B cell (primary cell): Measurements from ENCODE around the gene PSMD12. TPM values are rescaled to one million over a fixed set of nuclear protein-coding genes. Genes with fewer than 3 reads are reported as not detected.

Experiments used
- ATAC-seq: fragments of 200-7000 bp; cut with Tn5 transposase; one replicate; pipeline ENCODE4 v1.10.0; 2021; ENCODE audit warnings: low read depth, mild to moderate bottlenecking, moderate number of reproducible peaks, moderate library complexity
- CTCF ChIA-PET: fragments of 350-600 bp; sonication (Branson Sonifier 250); formaldehyde crosslinking; loops from one replicate; lab custom pipeline; 2021; ENCODE audit warnings: antibody characterized with exemption, inconsistent platforms; lab: Charles Lee
- POLR2A ChIA-PET: fragments of 350-600 bp; sonication (Branson Sonifier 250); formaldehyde crosslinking; loops from one replicate; lab custom pipeline; 2021; ENCODE audit warnings: antibody characterized with exemption; lab: Charles Lee
- DNase-seq: peaks from one replicate; pipeline ENCODE4 v3.0.0; 2013
- H2AFZ ChIP-seq: 2 replicates; pipeline ENCODE4 v1.6.1; 2012; ENCODE audit warnings: mild to moderate bottlenecking, low read depth, low read length; ENCODE audit not compliant: insufficient read depth, poor library complexity, severe bottlenecking
- H3K27ac ChIP-seq, 2 donors: 1 replicate in 1 of 2; 2 replicates in 1 of 2; pipeline ENCODE4 v1.5.1; 2012 to 2013; ENCODE audit warnings: low read length in 2 of 2, mild to moderate bottlenecking in 2 of 2, moderate library complexity in 1 of 2
- H3K27me3 ChIP-seq, 4 experiments: fragments of 200-600 bp in 1 of 4; sonication (generic) in 1 of 4; replicated peaks in 1 of 4; 1 replicate in 2 of 4; 2 replicates in 2 of 4; pipeline versions ENCODE4 v1.6.1 to v1.7.0; 2013 to 2016; ENCODE audit warnings: low read length in 3 of 4, mild to moderate bottlenecking in 2 of 4, mixed read lengths in 1 of 4, moderate library complexity in 1 of 4; ENCODE audit not compliant: insufficient read depth in 4 of 4, control insufficient read depth in 3 of 4; ENCODE audit errors: control extremely low read depth in 1 of 4
- H3K36me3 ChIP-seq, 2 experiments: replicated peaks in 1 of 2; 1 replicate in 1 of 2; 2 replicates in 1 of 2; pipeline versions ENCODE4 v1.6.1 to v1.7.1; 2013; ENCODE audit warnings: low read length in 1 of 2; ENCODE audit not compliant: insufficient read depth in 2 of 2, control insufficient read depth in 1 of 2; ENCODE audit errors: control extremely low read depth in 1 of 2, extremely low read depth in 1 of 2
- H3K4me1 ChIP-seq, 2 donors: fragments of 200-600 bp in 1 of 2; sonication (generic) in 1 of 2; 1 replicate in 1 of 2; 2 replicates in 1 of 2; pipeline versions ENCODE4 v1.5.1 to v1.6.1; 2013 to 2017; ENCODE audit warnings: low read length in 2 of 2; ENCODE audit not compliant: control insufficient read depth in 2 of 2, insufficient read depth in 2 of 2
- H3K4me2 ChIP-seq: replicated peaks from 2 replicates; pipeline ENCODE3; 2012; ENCODE audit warnings: mild to moderate bottlenecking, low read depth, low read length; ENCODE audit not compliant: poor library complexity, severe bottlenecking
- H3K4me3 ChIP-seq, 5 experiments: fragments of 200-600 bp in 1 of 5; sonication (generic) in 1 of 5; 1 replicate in 3 of 5; 2 replicates in 2 of 5; pipeline versions ENCODE4 v1.5.1 to v1.7.0; 2011 to 2016; ENCODE audit warnings: low read length in 4 of 5, mild to moderate bottlenecking in 4 of 5, low read depth in 2 of 5, control low read depth in 1 of 5, moderate library complexity in 1 of 5; ENCODE audit not compliant: insufficient read depth in 1 of 5; ENCODE audit errors: control extremely low read depth in 1 of 5, extremely low read depth in 1 of 5
- H3K79me2 ChIP-seq: fragments of 200-600 bp; sonication (generic); one replicate; pipeline ENCODE4 v1.6.0; 2016; ENCODE audit warnings: low read length; ENCODE audit not compliant: control insufficient read depth, insufficient read depth
- H3K9ac ChIP-seq: fragments of 200-600 bp; sonication (generic); 2 replicates; pipeline ENCODE4 v1.6.1; 2017; ENCODE audit warnings: mild to moderate bottlenecking, low read length, moderate library complexity
- H3K9me3 ChIP-seq, 3 donors: one replicate each; pipeline versions ENCODE4 v1.6.1 to v1.7.1; 2013; ENCODE audit warnings: low read length in 2 of 3; ENCODE audit not compliant: control insufficient read depth in 2 of 3, insufficient read depth in 1 of 3; ENCODE audit errors: control extremely low read depth in 1 of 3
- H4K20me1 ChIP-seq: 2 replicates; pipeline ENCODE4 v1.6.0; 2012; ENCODE audit warnings: mild to moderate bottlenecking, low read length; ENCODE audit not compliant: insufficient read depth, control insufficient read depth, poor library complexity, severe bottlenecking
- H3K27ac Mint-ChIP-seq: one replicate; pipeline ENCODE4 v1.8.0; 2021; ENCODE audit warnings: mixed read lengths
- H3K27me3 Mint-ChIP-seq: one replicate; pipeline ENCODE4 v1.8.0; 2021; ENCODE audit warnings: mixed read lengths
- H3K4me1 Mint-ChIP-seq: one replicate; pipeline ENCODE4 v1.8.0; 2021; ENCODE audit warnings: mixed read lengths
- H3K4me3 Mint-ChIP-seq: one replicate; pipeline ENCODE4 v1.8.0; 2021; ENCODE audit warnings: mixed read lengths
- H3K9me3 Mint-ChIP-seq: one replicate; pipeline ENCODE4 v1.8.0; 2022; ENCODE audit warnings: mixed read lengths; ENCODE audit not compliant: insufficient read depth
- EZH2 ChIP-seq: IDR thresholded peaks from 2 replicates; pipeline ENCODE4 v1.6.1; 2012; ENCODE audit warnings: borderline replicate concordance, low read depth, mild to moderate bottlenecking, moderate library complexity, low read length; ENCODE audit not compliant: insufficient read depth, poor library complexity, severe bottlenecking
- WGBS: methylation state at CpG from one replicate; pipeline ENCODE4 v1.1.5; 2013; ENCODE audit warnings: missing lambda C conversion rate; ENCODE audit not compliant: insufficient coverage; 5-methylcytosine and 5-hydroxymethylcytosine counted together
- intact Hi-C: fragments of 100-400 bp; cut with micrococcal nuclease; formaldehyde crosslinking; loops from one replicate; pipeline ENCODE4 v1.10.0; 2022
- polyA plus RNA-seq: library from polyadenylated mRNA; depleted of rRNA; stranded (reverse); fragments of >200 nt; gene quantifications from 2 replicates; pipeline ENCODE4 v1.2.3, GENCODE V29; 2012
- total RNA-seq, 2 donors: library from RNA; stranded (reverse); fragments of 120-200 nt in 1 of 2; gene quantifications; 1 replicate in 1 of 2; 2 replicates in 1 of 2; pipeline versions ENCODE4 v1.2.3 to v1.2.4, GENCODE V29; 2013 to 2022
- TF ChIP-seq, protein P1 (sequence below): fragments of 200-600 bp; IDR thresholded peaks from one replicate; pipeline ENCODE4 v1.8.0; 2022; ENCODE audit warnings: antibody characterized with exemption, mild to moderate bottlenecking

The PSMD12 gene
- total and polyA plus RNA-seq, 2 donors (not counting 1 experiment from before 2014, with no cell fraction given): 6.4 to 36.7 TPM

DNA sequence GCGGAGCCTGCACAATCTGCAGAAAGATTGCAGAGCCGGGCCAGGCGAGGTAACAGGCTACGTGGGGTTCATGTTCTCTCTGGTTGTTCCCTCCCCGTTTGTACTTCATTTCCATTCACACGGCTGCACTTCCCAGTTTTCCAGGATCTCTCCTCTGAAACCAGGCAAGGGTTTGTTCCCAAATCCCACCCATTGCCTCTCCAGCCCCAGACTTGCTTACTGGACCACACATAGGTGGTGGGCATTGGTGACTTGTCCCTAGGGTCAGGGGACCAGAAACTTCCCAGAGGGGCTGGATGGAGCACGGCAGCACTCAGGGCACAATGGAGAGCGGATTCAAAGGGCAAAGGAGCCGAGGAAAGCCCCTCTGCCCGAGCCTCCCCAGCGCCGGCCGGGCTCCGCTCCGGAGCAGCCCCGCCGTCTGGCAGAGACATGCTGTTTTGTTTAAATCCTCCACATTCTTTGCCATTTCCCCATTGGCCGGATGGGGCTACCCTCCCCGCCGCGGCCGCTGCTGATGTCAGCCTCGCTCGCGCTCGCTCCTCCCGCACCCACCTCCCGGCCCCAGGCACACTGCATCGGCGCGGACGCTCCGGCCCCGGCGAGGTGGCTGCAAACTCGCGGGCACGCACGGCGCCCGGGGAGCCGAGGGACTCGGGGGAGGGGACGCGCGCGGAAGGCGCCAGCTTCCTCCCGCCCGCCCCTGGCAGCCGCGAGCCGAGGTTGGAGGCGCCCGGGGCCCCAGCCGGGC, 10.5 kb upstream of the PSMD12 start, which contains the start of gene PITPNC1:
Gene PITPNC1 (plus strand): TSS at position 545 of the 751 bp plus-strand sequence.
- H3K27ac ChIP-seq: peak within 1 kb of the TSS; percentile 47
- peaks cover 25 to 30% of the 10 kb centered on the region in 2 donors for H3K4me1 ChIP-seq
- H2AFZ ChIP-seq: peak within 1 kb of the TSS; percentile 97
- no peaks in the 10 kb centered on the region for H3K27me3 ChIP-seq
- no peaks in the 10 kb centered on the region for H4K20me1 ChIP-seq
- TF ChIP-seq, protein P1, sequence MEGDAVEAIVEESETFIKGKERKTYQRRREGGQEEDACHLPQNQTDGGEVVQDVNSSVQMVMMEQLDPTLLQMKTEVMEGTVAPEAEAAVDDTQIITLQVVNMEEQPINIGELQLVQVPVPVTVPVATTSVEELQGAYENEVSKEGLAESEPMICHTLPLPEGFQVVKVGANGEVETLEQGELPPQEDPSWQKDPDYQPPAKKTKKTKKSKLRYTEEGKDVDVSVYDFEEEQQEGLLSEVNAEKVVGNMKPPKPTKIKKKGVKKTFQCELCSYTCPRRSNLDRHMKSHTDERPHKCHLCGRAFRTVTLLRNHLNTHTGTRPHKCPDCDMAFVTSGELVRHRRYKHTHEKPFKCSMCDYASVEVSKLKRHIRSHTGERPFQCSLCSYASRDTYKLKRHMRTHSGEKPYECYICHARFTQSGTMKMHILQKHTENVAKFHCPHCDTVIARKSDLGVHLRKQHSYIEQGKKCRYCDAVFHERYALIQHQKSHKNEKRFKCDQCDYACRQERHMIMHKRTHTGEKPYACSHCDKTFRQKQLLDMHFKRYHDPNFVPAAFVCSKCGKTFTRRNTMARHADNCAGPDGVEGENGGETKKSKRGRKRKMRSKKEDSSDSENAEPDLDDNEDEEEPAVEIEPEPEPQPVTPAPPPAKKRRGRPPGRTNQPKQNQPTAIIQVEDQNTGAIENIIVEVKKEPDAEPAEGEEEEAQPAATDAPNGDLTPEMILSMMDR: no peak
- TF ChIP-seq EZH2: no peak
- H3K9me3 ChIP-seq: no peaks in the 10 kb centered on the region
- DNase-seq (peak; percentile 90), ATAC-seq (peak; percentile 74)
- ChIA-PET CTCF (interaction anchor here (0.5 to 10.8 kb wide), 10 partner anchors 11 to 341 kb away, joined by 3 to 178 read pairs (median 18); partner anchors contain the start of genes NOL11 and PSMD12), POLR2A (interaction anchor here (1.0 kb wide), 1 partner anchor 198 kb away, joined by 3 read pairs; no protein-coding TSS in a partner anchor)
- peaks cover 3% of the 10 kb centered on the region for H3K9me3 Mint-ChIP-seq
- H3K27me3 Mint-ChIP-seq: no peaks in the 10 kb centered on the region
- no peaks in the 10 kb centered on the region for H3K79me2 ChIP-seq
- peak within 1 kb of the TSS; percentile 85 for H3K9ac ChIP-seq
- H3K4me1 Mint-ChIP-seq: peaks cover 26% of the 10 kb centered on the region
- under 1% methylated on average over 56 of the region's 56 CpGs for WGBS
- H3K4me3 Mint-ChIP-seq: peak within 1 kb of the TSS; percentile 94
- H3K4me3 ChIP-seq: peak within 1 kb of the TSS; percentile 54 to 90 (median 86)
- H3K27ac Mint-ChIP-seq: peak within 1 kb of the TSS; percentile 92
- peak within 1 kb of the TSS; percentile 81 for H3K4me2 ChIP-seq
- H3K36me3 ChIP-seq: no peaks in the 10 kb centered on the region
- intact Hi-C loops: loop anchor here (1.0 to 10.0 kb wide), 4 partner anchors 11 to 1950 kb away; partner anchors contain the start of genes ABCA5, NOL11, PRKAR1A and PSMD12
